Measurements from ENCODE around the gene CLSTN2.

CLSTN2 gene

GRCh38 chr3:140529558-140529957 lies 594.6 kb downstream of the CLSTN2 start:
- no peak for TF ChIP-seq CTCF (IDR thresholded peaks at IDR 0.05; ENCODE audit: low read depth, low read length, poor library complexity, severe bottlenecking)
- TF ChIP-seq EZH2phosphoT487 (IDR thresholded peaks at IDR 0.05; ENCODE audit: borderline replicate concordance, low read length) = no peak
- no peaks in the 10 kb centered on the region for H3F3A ChIP-seq (ENCODE audit: control insufficient read depth, insufficient read depth)
- no peaks in the 10 kb centered on the region for H4K20me1 ChIP-seq (ENCODE audit: control insufficient read depth, insufficient read depth, low read depth, low read length)
- no peak overlapping the region for H3K27ac ChIP-seq (ENCODE audit: low read depth, low read length)
- H3K9me3 ChIP-seq (ENCODE audit: control insufficient read depth, insufficient read depth, low read length) = no peaks in the 10 kb centered on the region
- no peak overlapping the region for H3K4me2 ChIP-seq (ENCODE audit: low read length)
- H3K36me3 ChIP-seq (ENCODE audit: control insufficient read depth, low read length) = no peaks in the 10 kb centered on the region
- no peaks in the 10 kb centered on the region for H3K9me2 ChIP-seq (replicated peaks; ENCODE audit: control insufficient read depth, low read length)
- peaks cover 5% of the 10 kb centered on the region; the same call in 1 of the 2 replicates for H3K27me3 ChIP-seq (ENCODE audit: control insufficient read depth, low read length)
- no peak overlapping the region for H3K4me3 ChIP-seq (ENCODE audit: low read length)
- no peaks in the 10 kb centered on the region for H3K4me1 ChIP-seq (ENCODE audit: control insufficient read depth, low read length)
- no peaks in the 10 kb centered on the region for H3K79me2 ChIP-seq (ENCODE audit: control insufficient read depth, low read length)

GRCh38 chr3:140530131-140530530 lies 595.1 kb downstream of the CLSTN2 start:
- Histone ChIP-seq H3K9me3 (ENCODE audit: control insufficient read depth, insufficient read depth, low read length) (peaks cover 4% of the 10 kb centered on the region; the same call in 1 of the 2 replicates), H3K9me2 (replicated peaks; ENCODE audit: control insufficient read depth, low read length) (no peaks in the 10 kb centered on the region), H4K20me1 (ENCODE audit: control insufficient read depth, insufficient read depth, low read depth, low read length) (no peaks in the 10 kb centered on the region), H3K27me3 (ENCODE audit: control insufficient read depth, low read length) (peaks cover 5% of the 10 kb centered on the region; the same call in 1 of the 2 replicates), H3K4me3 (ENCODE audit: low read length) (no peak overlapping the region), H3K36me3 (ENCODE audit: control insufficient read depth, low read length) (no peaks in the 10 kb centered on the region), H3K27ac (ENCODE audit: low read depth, low read length) (no peak overlapping the region), H3K4me2 (ENCODE audit: low read length) (no peak overlapping the region), H3K79me2 (ENCODE audit: control insufficient read depth, low read length) (no peaks in the 10 kb centered on the region), H3F3A (ENCODE audit: control insufficient read depth, insufficient read depth) (no peaks in the 10 kb centered on the region), H3K4me1 (ENCODE audit: control insufficient read depth, low read length) (no peaks in the 10 kb centered on the region)
- TF ChIP-seq CTCF (IDR thresholded peaks at IDR 0.05; ENCODE audit: low read depth, low read length, poor library complexity, severe bottlenecking) = no peak

GRCh38 chr3:140530603-140531002 lies 595.6 kb downstream of the CLSTN2 start:
- TF ChIP-seq EZH2phosphoT487 (IDR thresholded peaks at IDR 0.05; ENCODE audit: borderline replicate concordance, low read length) = no peak
- TF ChIP-seq CTCF (IDR thresholded peaks at IDR 0.05; ENCODE audit: low read depth, low read length, poor library complexity, severe bottlenecking) = no peak
- Histone ChIP-seq H3F3A (ENCODE audit: control insufficient read depth, insufficient read depth) (no peaks in the 10 kb centered on the region), H3K27me3 (ENCODE audit: control insufficient read depth, low read length) (peaks cover 5% of the 10 kb centered on the region; the same call in 1 of the 2 replicates), H3K9me2 (replicated peaks; ENCODE audit: control insufficient read depth, low read length) (no peaks in the 10 kb centered on the region), H3K27ac (ENCODE audit: low read depth, low read length) (no peak overlapping the region), H3K79me2 (ENCODE audit: control insufficient read depth, low read length) (no peaks in the 10 kb centered on the region), H3K36me3 (ENCODE audit: control insufficient read depth, low read length) (no peaks in the 10 kb centered on the region), H3K9me3 (ENCODE audit: control insufficient read depth, insufficient read depth, low read length) (peaks cover 5% of the 10 kb centered on the region; the same call in 1 of the 2 replicates), H3K4me1 (ENCODE audit: control insufficient read depth, low read length) (no peaks in the 10 kb centered on the region), H3K4me3 (ENCODE audit: low read length) (no peak overlapping the region), H4K20me1 (ENCODE audit: control insufficient read depth, insufficient read depth, low read depth, low read length) (no peaks in the 10 kb centered on the region), H3K4me2 (ENCODE audit: low read length) (no peak overlapping the region)

All from DOHH2 (cell line).